SK-N-SH treated with all-trans-retinoic acid at 6 μM for 48 hours (cell line): ENCODE measurements around the gene OSM.

ENCODE experiments used
- ATAC-seq: fragments of 200-7000 bp; cut with Tn5 transposase; 3 replicates; pipeline ENCODE4 v1.9.1; 2020; ENCODE audit warnings: mild to moderate bottlenecking, moderate library complexity
- ARNTL ChIP-seq: fragments of 450-650 bp; formaldehyde crosslinking; IDR thresholded peaks from 2 replicates; pipeline ENCODE4 v1.5.0; 2020; ENCODE audit warnings: low read depth, mild to moderate bottlenecking, moderate library complexity, borderline replicate concordance
- CREB5 ChIP-seq: fragments of 250-450 bp; sonication (Bioruptor Pico); IDR thresholded peaks from 2 replicates; pipeline ENCODE4 v1.5.1; 2020; ENCODE audit warnings: low read depth, mild to moderate bottlenecking, moderate library complexity
- CSDC2 ChIP-seq: fragments of 250-450 bp; sonication (Bioruptor Pico); IDR thresholded peaks from 2 replicates; pipeline ENCODE4 v1.5.0; 2020; ENCODE audit warnings: mild to moderate bottlenecking, moderate library complexity
- ESRRG ChIP-seq: fragments of 250-450 bp; sonication (Bioruptor Pico); IDR thresholded peaks from 2 replicates; pipeline ENCODE4 v1.6.1; 2021; ENCODE audit warnings: mild to moderate bottlenecking
- GLIS3 ChIP-seq: fragments of 250-450 bp; sonication (Bioruptor Pico); IDR thresholded peaks from 2 replicates; pipeline ENCODE4 v1.5.0; 2020; ENCODE audit warnings: mild to moderate bottlenecking, moderate library complexity
- ISL1 ChIP-seq: fragments of 250-450 bp; sonication (Bioruptor Pico); IDR thresholded peaks from 2 replicates; pipeline ENCODE4 v2.1.2; 2022; ENCODE audit warnings: mild to moderate bottlenecking, moderate library complexity
- OSR1 ChIP-seq: fragments of 250-450 bp; sonication (Bioruptor Pico); IDR thresholded peaks from 2 replicates; pipeline ENCODE4 v1.8.0; 2022; ENCODE audit warnings: moderate library complexity, mild to moderate bottlenecking, inconsistent platforms
- PATZ1 ChIP-seq: fragments of 250-450 bp; sonication (Bioruptor Pico); IDR thresholded peaks from 2 replicates; pipeline ENCODE4 v1.8.0; 2020; ENCODE audit warnings: mild to moderate bottlenecking, moderate library complexity, borderline replicate concordance
- POU6F1 ChIP-seq: fragments of 250-450 bp; sonication (Bioruptor Pico); IDR thresholded peaks from 2 replicates; pipeline ENCODE4 v1.8.0; 2021; ENCODE audit warnings: low read depth, mild to moderate bottlenecking, moderate library complexity, borderline replicate concordance
- PPARA ChIP-seq: fragments of 250-450 bp; sonication (Bioruptor Pico); IDR thresholded peaks from 2 replicates; pipeline ENCODE4 v1.5.0; 2020; ENCODE audit warnings: mild to moderate bottlenecking, borderline replicate concordance
- RARB ChIP-seq: fragments of 250-450 bp; sonication (Bioruptor Pico); IDR thresholded peaks from 2 replicates; pipeline ENCODE4 v1.8.0; 2021; ENCODE audit warnings: mild to moderate bottlenecking, moderate library complexity
- SNAI2 ChIP-seq: fragments of 250-450 bp; sonication (Bioruptor Pico); IDR thresholded peaks from 2 replicates; pipeline ENCODE4 v1.5.0; 2020; ENCODE audit warnings: mild to moderate bottlenecking, moderate library complexity
- TCF4 ChIP-seq: fragments of 250-450 bp; sonication (Bioruptor Pico); IDR thresholded peaks from 2 replicates; pipeline ENCODE4 v1.8.0; 2021; ENCODE audit warnings: mild to moderate bottlenecking, moderate library complexity, borderline replicate concordance
- TOX ChIP-seq: fragments of 250-450 bp; sonication (Bioruptor Pico); IDR thresholded peaks from 2 replicates; pipeline ENCODE4 v1.8.0; 2021; ENCODE audit warnings: mild to moderate bottlenecking, moderate library complexity, borderline replicate concordance
- ZC3H10 ChIP-seq: fragments of 250-450 bp; sonication (Bioruptor Pico); IDR thresholded peaks from 2 replicates; pipeline ENCODE4 v1.5.1; 2021; ENCODE audit warnings: mild to moderate bottlenecking, moderate library complexity
- ZFP3 ChIP-seq: fragments of 250-450 bp; sonication (Bioruptor Pico); IDR thresholded peaks from 2 replicates; pipeline ENCODE4 v1.5.0; 2020; ENCODE audit warnings: mild to moderate bottlenecking, moderate library complexity
- ZFP30 ChIP-seq: fragments of 450-650 bp; formaldehyde crosslinking; IDR thresholded peaks from 2 replicates; pipeline ENCODE4 v1.5.0; 2022; ENCODE audit warnings: mild to moderate bottlenecking, moderate library complexity
- ZNF565 ChIP-seq: fragments of 450-650 bp; formaldehyde crosslinking; conservative IDR thresholded peaks from 2 replicates; pipeline ENCODE4 v1.5.0; 2020; ENCODE audit warnings: low read depth, mild to moderate bottlenecking, moderate library complexity
- ZNF70 ChIP-seq: fragments of 450-650 bp; formaldehyde crosslinking; IDR thresholded peaks from 2 replicates; pipeline ENCODE4 v1.5.0; 2020; ENCODE audit warnings: mild to moderate bottlenecking, moderate library complexity
- ZNF8 ChIP-seq: fragments of 450-650 bp; formaldehyde crosslinking; IDR thresholded peaks from 2 replicates; pipeline ENCODE4 v1.5.0; 2020; ENCODE audit warnings: mild to moderate bottlenecking, moderate library complexity
- TF ChIP-seq, protein P1 (sequence below): fragments of 250-450 bp; sonication (Bioruptor Pico); IDR thresholded peaks from 2 replicates; pipeline ENCODE4 v1.5.1; 2021; ENCODE audit warnings: mild to moderate bottlenecking, moderate library complexity
- TF ChIP-seq, protein P2 (sequence below): fragments of 250-450 bp; sonication (Bioruptor Pico); IDR thresholded peaks from 2 replicates; pipeline ENCODE4 v1.5.0; 2020; ENCODE audit warnings: mild to moderate bottlenecking, moderate library complexity

OSM gene

DNA sequence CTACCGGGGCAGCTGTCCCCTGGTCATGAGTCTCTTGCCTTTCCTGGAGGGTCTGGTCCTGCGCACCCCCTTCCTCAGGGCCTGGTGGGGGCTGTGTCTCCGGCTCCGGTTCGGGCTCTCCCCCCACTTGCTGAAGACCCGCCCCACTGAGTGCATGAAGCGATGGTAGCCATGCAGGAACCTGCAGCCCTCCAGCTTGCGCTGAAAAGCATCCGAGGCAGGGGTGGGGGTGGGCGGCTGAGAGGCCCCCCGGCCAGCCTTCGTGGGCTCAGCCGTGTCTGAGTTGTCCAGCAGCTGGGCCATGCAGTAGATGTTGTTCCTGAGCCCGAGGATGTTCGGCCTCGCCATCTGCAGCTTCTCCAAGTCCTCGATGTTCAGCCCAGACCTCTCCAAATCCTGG lies 2.8 kb downstream of the OSM start:
- TF ChIP-seq, protein P1, sequence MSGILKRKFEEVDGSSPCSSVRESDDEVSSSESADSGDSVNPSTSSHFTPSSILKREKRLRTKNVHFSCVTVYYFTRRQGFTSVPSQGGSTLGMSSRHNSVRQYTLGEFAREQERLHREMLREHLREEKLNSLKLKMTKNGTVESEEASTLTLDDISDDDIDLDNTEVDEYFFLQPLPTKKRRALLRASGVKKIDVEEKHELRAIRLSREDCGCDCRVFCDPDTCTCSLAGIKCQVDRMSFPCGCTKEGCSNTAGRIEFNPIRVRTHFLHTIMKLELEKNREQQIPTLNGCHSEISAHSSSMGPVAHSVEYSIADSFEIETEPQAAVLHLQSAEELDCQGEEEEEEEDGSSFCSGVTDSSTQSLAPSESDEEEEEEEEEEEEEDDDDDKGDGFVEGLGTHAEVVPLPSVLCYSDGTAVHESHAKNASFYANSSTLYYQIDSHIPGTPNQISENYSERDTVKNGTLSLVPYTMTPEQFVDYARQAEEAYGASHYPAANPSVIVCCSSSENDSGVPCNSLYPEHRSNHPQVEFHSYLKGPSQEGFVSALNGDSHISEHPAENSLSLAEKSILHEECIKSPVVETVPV (CRISPR knock-in tag): no peak
- TF ChIP-seq ZFP30 (CRISPR knock-in tag) (no peak), PPARA (no peak), ZNF70 (CRISPR knock-in tag) (no peak), CREB5 (no peak), ZFP3 (CRISPR knock-in tag) (no peak), ISL1 (no peak), OSR1 (CRISPR knock-in tag) (no peak), ESRRG (CRISPR knock-in tag) (no peak), TCF4 (CRISPR knock-in tag) (no peak), RARB (CRISPR knock-in tag) (no peak), ZNF8 (CRISPR knock-in tag) (no peak), SNAI2 (CRISPR knock-in tag) (no peak), CSDC2 (CRISPR knock-in tag) (no peak), ARNTL (no peak), PATZ1 (CRISPR knock-in tag) (no peak), ZC3H10 (CRISPR knock-in tag) (no peak), TOX (CRISPR knock-in tag) (no peak)
- ATAC-seq: no peak

DNA sequence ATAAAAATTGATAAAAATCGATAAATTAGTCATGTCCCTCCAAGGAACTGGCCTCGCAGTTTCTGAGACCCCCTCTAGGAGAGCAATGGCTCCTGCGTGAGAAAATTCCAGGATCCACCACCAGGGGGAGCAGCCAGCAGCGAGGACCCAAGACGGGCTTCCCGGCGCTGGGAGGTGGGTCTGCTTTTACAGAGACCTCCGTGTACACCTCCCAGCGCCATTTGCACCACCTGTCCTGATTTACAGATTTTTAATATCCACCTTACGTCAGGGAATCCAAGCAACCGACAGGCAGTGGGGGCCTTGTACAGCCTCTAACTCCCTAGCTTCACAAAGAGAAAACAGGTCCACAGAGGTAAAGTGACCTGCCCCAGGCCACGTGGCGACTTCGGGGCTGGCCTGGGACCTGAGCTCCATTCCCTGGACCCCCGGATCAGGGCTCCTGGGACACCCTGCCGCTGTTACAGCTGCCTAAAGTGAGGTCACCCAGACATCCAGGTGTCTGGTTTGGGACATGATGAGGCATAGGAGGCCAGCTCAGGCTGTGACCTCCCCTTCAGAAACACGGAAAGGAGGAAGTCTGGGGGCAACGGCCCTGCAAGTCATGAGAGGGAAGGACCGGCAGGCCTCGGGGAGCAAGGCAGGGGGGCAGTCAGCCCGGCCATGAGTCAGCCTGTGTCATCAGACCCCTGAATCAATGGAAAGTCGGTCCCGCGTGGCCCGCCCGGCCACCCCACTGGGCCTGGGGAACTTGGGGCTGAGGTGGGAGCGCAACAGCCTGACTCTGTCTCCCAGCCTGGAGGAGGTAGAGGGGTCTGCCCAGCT lies 3.5 kb downstream of the OSM start:
- peak; percentile 86 for ATAC-seq

More for the DNA sequence above, 3.5 kb downstream of the OSM start:
- TF ChIP-seq ZFP3 (CRISPR knock-in tag) (no peak), ESRRG (CRISPR knock-in tag) (no peak), GLIS3 (CRISPR knock-in tag) (no peak), ZNF70 (CRISPR knock-in tag) (no peak), CSDC2 (CRISPR knock-in tag) (no peak), OSR1 (CRISPR knock-in tag) (no peak), CREB5 (no peak), POU6F1 (CRISPR knock-in tag) (no peak), PPARA (no peak), ZNF565 (CRISPR knock-in tag) (no peak), RARB (CRISPR knock-in tag) (no peak), TOX (CRISPR knock-in tag) (no peak), PATZ1 (CRISPR knock-in tag) (no peak), ISL1 (no peak), ZNF8 (CRISPR knock-in tag) (no peak), SNAI2 (CRISPR knock-in tag) (no peak)
- TF ChIP-seq, protein P2, sequence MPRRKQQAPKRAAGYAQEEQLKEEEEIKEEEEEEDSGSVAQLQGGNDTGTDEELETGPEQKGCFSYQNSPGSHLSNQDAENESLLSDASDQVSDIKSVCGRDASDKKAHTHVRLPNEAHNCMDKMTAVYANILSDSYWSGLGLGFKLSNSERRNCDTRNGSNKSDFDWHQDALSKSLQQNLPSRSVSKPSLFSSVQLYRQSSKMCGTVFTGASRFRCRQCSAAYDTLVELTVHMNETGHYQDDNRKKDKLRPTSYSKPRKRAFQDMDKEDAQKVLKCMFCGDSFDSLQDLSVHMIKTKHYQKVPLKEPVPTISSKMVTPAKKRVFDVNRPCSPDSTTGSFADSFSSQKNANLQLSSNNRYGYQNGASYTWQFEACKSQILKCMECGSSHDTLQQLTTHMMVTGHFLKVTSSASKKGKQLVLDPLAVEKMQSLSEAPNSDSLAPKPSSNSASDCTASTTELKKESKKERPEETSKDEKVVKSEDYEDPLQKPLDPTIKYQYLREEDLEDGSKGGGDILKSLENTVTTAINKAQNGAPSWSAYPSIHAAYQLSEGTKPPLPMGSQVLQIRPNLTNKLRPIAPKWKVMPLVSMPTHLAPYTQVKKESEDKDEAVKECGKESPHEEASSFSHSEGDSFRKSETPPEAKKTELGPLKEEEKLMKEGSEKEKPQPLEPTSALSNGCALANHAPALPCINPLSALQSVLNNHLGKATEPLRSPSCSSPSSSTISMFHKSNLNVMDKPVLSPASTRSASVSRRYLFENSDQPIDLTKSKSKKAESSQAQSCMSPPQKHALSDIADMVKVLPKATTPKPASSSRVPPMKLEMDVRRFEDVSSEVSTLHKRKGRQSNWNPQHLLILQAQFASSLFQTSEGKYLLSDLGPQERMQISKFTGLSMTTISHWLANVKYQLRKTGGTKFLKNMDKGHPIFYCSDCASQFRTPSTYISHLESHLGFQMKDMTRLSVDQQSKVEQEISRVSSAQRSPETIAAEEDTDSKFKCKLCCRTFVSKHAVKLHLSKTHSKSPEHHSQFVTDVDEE (CRISPR knock-in tag): no peak
- TF ChIP-seq, protein P1 (CRISPR knock-in tag): no peak
